Subcutaneous abdominal adipose tissue (tissue), 5 donors: ENCODE results near the gene THOC6.
"Not testable (repeated sequence)": the region's sequence is repeated elsewhere in the genome, so short reads cannot be mapped to it uniquely, and the experiment has no call there.

Experiments used
- H3K27ac ChIP-seq: one replicate; pipeline ENCODE4 v1.7.0; 2013; ENCODE audit warnings: low read depth, mild to moderate bottlenecking, inconsistent platforms, low read length, moderate library complexity
- H3K27me3 ChIP-seq, 5 donors: one replicate each; pipeline ENCODE4 v1.7.0; 2013; ENCODE audit warnings: low read length in 5 of 5, inconsistent platforms in 1 of 5; ENCODE audit not compliant: control insufficient read depth in 5 of 5, insufficient read depth in 4 of 5
- H3K36me3 ChIP-seq, 5 donors: one replicate each; pipeline ENCODE4 v1.7.0; 2013; ENCODE audit warnings: low read length in 5 of 5; ENCODE audit not compliant: control insufficient read depth in 5 of 5, insufficient read depth in 5 of 5
- H3K4me1 ChIP-seq, 5 donors: one replicate each; pipeline ENCODE4 v1.7.0; 2013; ENCODE audit warnings: low read length in 5 of 5, mild to moderate bottlenecking in 3 of 5, moderate library complexity in 1 of 5; ENCODE audit not compliant: control insufficient read depth in 5 of 5, insufficient read depth in 5 of 5
- H3K4me3 ChIP-seq, 5 donors: one replicate each; pipeline ENCODE4 v1.7.0; 2013; ENCODE audit warnings: low read length in 5 of 5, low read depth in 1 of 5
- H3K9ac ChIP-seq, 5 donors: one replicate each; pipeline ENCODE4 v1.7.0; 2013; ENCODE audit warnings: low read length in 5 of 5, mild to moderate bottlenecking in 4 of 5, moderate library complexity in 3 of 5
- H3K9me3 ChIP-seq, 5 donors: one replicate each; pipeline ENCODE4 v1.7.0; 2013; ENCODE audit warnings: low read length in 5 of 5; ENCODE audit not compliant: control insufficient read depth in 5 of 5
- donor health status: healthy.
- donor health status: healthy.
- donor health status: healthy.
- donor health status: healthy.
- donor health status: healthy.

Gene THOC6

GRCh38 chr16:3075946-3076345 lies 52.1 kb downstream of the THOC6 start:
- not testable (repeated sequence) for H3K4me3 ChIP-seq, H3K27me3 ChIP-seq, H3K9me3 ChIP-seq, H3K9ac ChIP-seq, H3K27ac ChIP-seq
- peaks cover 0 to 19% (median 0%) of the 10 kb centered on the region in 5 donors for H3K4me1 ChIP-seq
- peaks cover 0 to 12% (median 0%) of the 10 kb centered on the region in 5 donors for H3K36me3 ChIP-seq

- H3K4me1 ChIP-seq = peaks cover 0 to 17% (median 0%) of the 10 kb centered on the region in 5 donors
- peaks cover 0 to 12% (median 2%) of the 10 kb centered on the region in 5 donors for H3K36me3 ChIP-seq
- no peak overlapping the region for H3K4me3 ChIP-seq
- no peak overlapping the region for H3K9ac ChIP-seq
- no peaks in the 10 kb centered on the region for H3K9me3 ChIP-seq
- no peak overlapping the region for H3K27ac ChIP-seq
- peaks cover 0 to 7% (median 6%) of the 10 kb centered on the region in 5 donors for H3K27me3 ChIP-seq
Observed at GRCh38 chr16:3076577-3076976, 52.7 kb downstream of the THOC6 start.
